SK-N-SH (cell line): ENCODE results near the gene SLC5A4. TPM values are rescaled to one million over a fixed set of nuclear protein-coding genes. Genes with fewer than 3 reads are reported as not detected.

Experiments
- CTCF ChIA-PET: fragments of 300-600, 350-600 bp; formaldehyde crosslinking; extraction: SDS; loops from one replicate; lab custom pipeline; 2021; lab: Yijun Ruan, JAX
- POLR2A ChIA-PET: fragments of 350-600 bp; sonication (Branson Sonifier 250); formaldehyde crosslinking; extraction: SDS; loops from one replicate; lab custom pipeline; 2020; ENCODE audit warnings: antibody characterized with exemption, inconsistent platforms; lab: Yijun Ruan, JAX
- DNase-seq: peaks from one replicate; pipeline ENCODE4 v3.0.0; 2012
- H2AFZ ChIP-seq: fragments of 200-600 bp; sonication (generic); 2 replicates; pipeline ENCODE4 v1.8.1; 2016; ENCODE audit warnings: antibody characterized with exemption, mild to moderate bottlenecking, low read depth
- H3F3A ChIP-seq: fragments of 200-600 bp; sonication (generic); replicated peaks from 2 replicates; pipeline ENCODE3; 2016; ENCODE audit warnings: antibody characterized with exemption, mild to moderate bottlenecking; ENCODE audit not compliant: insufficient read depth
- H3K27ac ChIP-seq, 2 experiments: fragments of 200-500 bp in 1 of 2; fragments of 200-600 bp in 1 of 2; sonication (Bioruptor generic) in 1 of 2; sonication (generic), shearing (Covaris generic) in 1 of 2; 2 replicates each; pipeline versions ENCODE4 v1.5.1 to v1.6.1; 2014 to 2016; ENCODE audit warnings: low read depth in 2 of 2, inconsistent platforms in 1 of 2, low read length in 1 of 2, mild to moderate bottlenecking in 1 of 2, mixed read lengths in 1 of 2
- H3K27me3 ChIP-seq: fragments of 200-600 bp; sonication (generic), shearing (Covaris generic); 2 replicates; pipeline ENCODE4 v1.6.1; 2016; ENCODE audit warnings: mixed run types; ENCODE audit not compliant: insufficient read depth
- H3K36me3 ChIP-seq, 2 experiments: fragments of 200-500 bp in 1 of 2; fragments of 200-600 bp in 1 of 2; sonication (Bioruptor generic) in 1 of 2; sonication (generic) in 1 of 2; replicated peaks in 1 of 2; 2 replicates each; pipeline versions ENCODE3 to v1.5.1; 2014 to 2016; ENCODE audit warnings: low read length in 1 of 2, mild to moderate bottlenecking in 1 of 2; ENCODE audit not compliant: insufficient read depth in 2 of 2, control insufficient read depth in 1 of 2
- H3K4me1 ChIP-seq, 2 experiments: fragments of 200-500 bp in 1 of 2; fragments of 200-600 bp in 1 of 2; sonication (Bioruptor generic) in 1 of 2; sonication (generic), shearing (Covaris generic) in 1 of 2; 2 replicates each; pipeline versions ENCODE4 v1.5.1 to v1.6.1; 2014 to 2016; ENCODE audit warnings: low read depth in 1 of 2, low read length in 1 of 2, mixed run types in 1 of 2; ENCODE audit not compliant: insufficient read depth in 2 of 2, control insufficient read depth in 1 of 2
- H3K4me2 ChIP-seq: fragments of 200-600 bp; sonication (generic), shearing (Covaris generic); 2 replicates; pipeline ENCODE4 v1.6.1; 2017; ENCODE audit warnings: mixed run types
- H3K4me3 ChIP-seq, 2 experiments: fragments of 200-500 bp in 1 of 2; fragments of 200-600 bp in 1 of 2; sonication (Bioruptor generic) in 1 of 2; sonication (generic), shearing (Covaris generic) in 1 of 2; 2 replicates each; pipeline versions ENCODE4 v1.5.1 to v1.8.1; 2014 to 2016; ENCODE audit warnings: low read depth in 2 of 2, inconsistent platforms in 1 of 2, low read length in 1 of 2, mild to moderate bottlenecking in 1 of 2, mixed read lengths in 1 of 2, moderate library complexity in 1 of 2
- H3K79me2 ChIP-seq: fragments of 200-600 bp; sonication (generic); 2 replicates; pipeline ENCODE4 v1.8.1; 2017; ENCODE audit warnings: mild to moderate bottlenecking; ENCODE audit not compliant: insufficient read depth
- H3K9ac ChIP-seq: fragments of 200-600 bp; sonication (generic); 2 replicates; pipeline ENCODE4 v1.6.1; 2017; ENCODE audit warnings: mixed run types
- H3K9me2 ChIP-seq: fragments of 200-600 bp; sonication (generic); 2 replicates; pipeline ENCODE4 v1.6.1; 2017; ENCODE audit warnings: mixed run types
- H3K9me3 ChIP-seq: fragments of 200-600 bp; sonication (generic); 2 replicates; pipeline ENCODE4 v1.6.1; 2017; ENCODE audit warnings: mixed run types, mild to moderate bottlenecking, moderate library complexity
- H4K20me1 ChIP-seq: fragments of 200-600 bp; sonication (generic); 2 replicates; pipeline ENCODE4 v1.6.1; 2017; ENCODE audit warnings: mild to moderate bottlenecking, mixed run types; ENCODE audit not compliant: insufficient read depth
- CHD2 ChIP-seq: fragments of 150-350 bp; IDR thresholded peaks from 2 replicates; pipeline ENCODE4 v1.6.1; 2018; ENCODE audit warnings: low read length; ENCODE audit not compliant: partially characterized antibody
- CTCF ChIP-seq: fragments of 200-600 bp; sonication (generic); IDR thresholded peaks from 2 replicates; pipeline ENCODE4 v1.6.1; 2017; ENCODE audit warnings: antibody characterized with exemption, mild to moderate bottlenecking, moderate library complexity
- ELF1 ChIP-seq: IDR thresholded peaks from 2 replicates; pipeline ENCODE4 v1.4.0; 2012
- FOXJ3 ChIP-seq: sonication (generic); formaldehyde crosslinking; IDR thresholded peaks from 2 replicates; pipeline ENCODE4 v1.5.1; 2020; ENCODE audit warnings: mild to moderate bottlenecking, missing genetic modification reagents
- GABPA ChIP-seq: IDR thresholded peaks from 2 replicates; pipeline ENCODE4 v1.4.0; 2012; ENCODE audit warnings: low read depth, mild to moderate bottlenecking
- GATA2 ChIP-seq: sonication (generic); formaldehyde crosslinking; IDR thresholded peaks from 2 replicates; pipeline ENCODE4 v1.5.0; 2020; ENCODE audit warnings: mild to moderate bottlenecking, missing genetic modification reagents
- JUND ChIP-seq: IDR thresholded peaks from 2 replicates; pipeline ENCODE4 v1.4.0; 2012
- MEF2A ChIP-seq: IDR thresholded peaks from 2 replicates; pipeline ENCODE4 v1.4.0; 2012; ENCODE audit warnings: low read depth, borderline replicate concordance
- MXI1 ChIP-seq: IDR thresholded peaks from 2 replicates; pipeline ENCODE4 v1.6.1; 2012; ENCODE audit warnings: mild to moderate bottlenecking, low read depth, low read length, improper control_type of control experiment
- PBX3 ChIP-seq: IDR thresholded peaks from 2 replicates; pipeline ENCODE4; 2012
- POLR2AphosphoS5 ChIP-seq: IDR thresholded peaks from 2 replicates; pipeline ENCODE4 v1.6.1; 2012; ENCODE audit warnings: low read depth, low read length
- RAD21 ChIP-seq: IDR thresholded peaks from 2 replicates; pipeline ENCODE4 v1.6.1; 2012; ENCODE audit warnings: mild to moderate bottlenecking, low read length
- RFX5 ChIP-seq: IDR thresholded peaks from 2 replicates; pipeline ENCODE4 v1.6.1; 2012; ENCODE audit warnings: mild to moderate bottlenecking, improper control_type of control experiment, low read length
- RXRA ChIP-seq: IDR thresholded peaks from 2 replicates; pipeline ENCODE4 v1.4.0; 2012; ENCODE audit warnings: low read depth, mild to moderate bottlenecking, borderline replicate concordance
- SIN3A ChIP-seq: IDR thresholded peaks from 2 replicates; pipeline ENCODE4 v1.6.1; 2012; ENCODE audit warnings: low read depth, mild to moderate bottlenecking, low read length, moderate library complexity, borderline replicate concordance
- SMC3 ChIP-seq: IDR thresholded peaks from 2 replicates; pipeline ENCODE4 v1.6.1; 2012; ENCODE audit warnings: low read depth, low read length, improper control_type of control experiment
- TAF1 ChIP-seq: IDR thresholded peaks from 2 replicates; pipeline ENCODE4 v1.6.1; 2012; ENCODE audit warnings: low read depth, mild to moderate bottlenecking, low read length, moderate library complexity, borderline replicate concordance
- TCF12 ChIP-seq: IDR thresholded peaks from 2 replicates; pipeline ENCODE4 v1.4.0; 2012
- TEAD4 ChIP-seq: IDR thresholded peaks from 2 replicates; pipeline ENCODE4 v1.4.0; 2012; ENCODE audit warnings: mild to moderate bottlenecking, borderline replicate concordance; ENCODE audit not compliant: insufficient read depth
- YY1 ChIP-seq: IDR thresholded peaks from 2 replicates; pipeline ENCODE4 v1.4.0; 2012; ENCODE audit warnings: low read depth, mild to moderate bottlenecking
- ZBTB33 ChIP-seq: IDR thresholded peaks from 2 replicates; pipeline ENCODE4 v1.4.0; 2012; ENCODE audit warnings: low read depth, borderline replicate concordance
- WGBS: methylation state at CpG from one replicate; pipeline ENCODE4 v1.1.6; 2017; ENCODE audit warnings: low lambda C conversion rate; 5-methylcytosine and 5-hydroxymethylcytosine counted together
- polyA plus RNA-seq, 3 experiments: library from polyadenylated mRNA; depleted of rRNA; stranded (reverse); fragments of >200 nt; gene quantifications; 2 replicates each; pipeline ENCODE4 v1.2.3, GENCODE V29; 2012

The SLC5A4 gene
- polyA plus RNA-seq, 1 of the 3 experiments (the other 2 are of a cell fraction) = 0.15 TPM

- Histone ChIP-seq H3K27ac (no peak overlapping the region), H3K4me2 (no peak overlapping the region), H3K9ac (no peak overlapping the region), H2AFZ (no peak overlapping the region), H3K27me3 (no peaks in the 10 kb centered on the region), H3K4me3 (no peak overlapping the region), H3K9me2 (no peaks in the 10 kb centered on the region), H3K4me1 (no peaks in the 10 kb centered on the region), H3K9me3 (no peaks in the 10 kb centered on the region), H3K36me3 (no peaks in the 10 kb centered on the region), H3K79me2 (no peaks in the 10 kb centered on the region), H3F3A (no peaks in the 10 kb centered on the region), H4K20me1 (no peaks in the 10 kb centered on the region)
- ChIA-PET CTCF (interaction anchor here (1.0 to 1.4 kb wide), 2 partner anchors 17 to 47 kb away, joined by 4 to 6 read pairs; no protein-coding TSS in a partner anchor), POLR2A (no interaction called here)
- TF ChIP-seq RXRA (no peak), TCF12 (no peak), CTCF (no peak), MEF2A (no peak), SIN3A (no peak), YY1 (no peak), MXI1 (no peak), JUND (no peak), GABPA (no peak), CHD2 (no peak), GATA2 (no peak), TEAD4 (no peak), SMC3 (no peak), TAF1 (no peak), POLR2AphosphoS5 (no peak), RAD21 (no peak)
- DNase-seq = no peak
- 83% methylated on average over 3 of the region's 3 CpGs for WGBS
Observed at GRCh38 chr22:32219026-32219425, 36.1 kb downstream of the SLC5A4 start.

GRCh38 chr22:32218470-32218869 lies 36.7 kb downstream of the SLC5A4 start:
- Histone ChIP-seq H3K9me3 (no peaks in the 10 kb centered on the region), H3K4me3 (no peak overlapping the region), H3K79me2 (no peaks in the 10 kb centered on the region), H3K36me3 (no peaks in the 10 kb centered on the region), H3K27me3 (no peaks in the 10 kb centered on the region), H3K27ac (no peak overlapping the region), H3K9me2 (no peaks in the 10 kb centered on the region), H3K4me2 (no peak overlapping the region), H2AFZ (no peak overlapping the region), H4K20me1 (no peaks in the 10 kb centered on the region), H3K9ac (no peak overlapping the region), H3K4me1 (no peaks in the 10 kb centered on the region), H3F3A (no peaks in the 10 kb centered on the region)
- WGBS = 82% methylated on average over 6 of the region's 6 CpGs
- ChIA-PET CTCF (interaction anchor here (0.8 to 1.4 kb wide), 3 partner anchors 16 to 48 kb away, joined by 3 to 6 read pairs (median 4); no protein-coding TSS in a partner anchor), POLR2A (no interaction called here)
- no peak for DNase-seq
- no peak for TF ChIP-seq FOXJ3 (CRISPR knock-in tag)
- no peak for TF ChIP-seq TEAD4
- no peak for TF ChIP-seq YY1
- TF ChIP-seq GABPA = no peak
- TF ChIP-seq POLR2AphosphoS5 = no peak
- no peak for TF ChIP-seq RFX5
- TF ChIP-seq ZBTB33 = no peak
- TF ChIP-seq JUND = no peak
- TF ChIP-seq ELF1 = no peak
- TF ChIP-seq CTCF = no peak
- no peak for TF ChIP-seq PBX3
